Uterus (tissue), 2 donors: ENCODE data around the gene RBMS1.

ENCODE experiments used
- CTCF ChIP-seq, 4 experiments: fragments of 200-600 bp in 2 of 4; fragments of 450-650 bp in 2 of 4; sonication (generic) in 2 of 4; IDR thresholded peaks; one replicate each; pipeline ENCODE4 v1.5.1; 2016 to 2019; ENCODE audit warnings: antibody characterized with exemption in 4 of 4, mild to moderate bottlenecking in 2 of 4, moderate library complexity in 1 of 4
- POLR2A ChIP-seq, 2 donors: fragments of 450-650 bp; IDR thresholded peaks; one replicate each; pipeline ENCODE4 v1.6.1; 2016; ENCODE audit warnings: antibody characterized with exemption in 2 of 2, mild to moderate bottlenecking in 1 of 2, moderate library complexity in 1 of 2

GRCh38 chr2:160331258-160332025 is 162.2 kb downstream of the RBMS1 start:
- TF ChIP-seq CTCF (IDR thresholded peaks at IDR 0.05) (no peak), POLR2A (IDR thresholded peaks at IDR 0.05) (no peak)
